ENCODE measurements around the gene HNRNPUL1.

HNRNPUL1 gene

GRCh38 chr19:41309180-41310032 lies 45.2 kb downstream of the HNRNPUL1 start:
- no peak for DNase-seq

- DNase-seq = peak; percentile 82
These were observed 46.1 kb downstream of the HNRNPUL1 start, which contains the start of gene CCDC97 for GRCh38 chr19:41310033-41310831. Gene CCDC97 (plus strand): TSS chr19:41310172. CDS start chr19:41310311, 139 bp downstream.

DNA sequence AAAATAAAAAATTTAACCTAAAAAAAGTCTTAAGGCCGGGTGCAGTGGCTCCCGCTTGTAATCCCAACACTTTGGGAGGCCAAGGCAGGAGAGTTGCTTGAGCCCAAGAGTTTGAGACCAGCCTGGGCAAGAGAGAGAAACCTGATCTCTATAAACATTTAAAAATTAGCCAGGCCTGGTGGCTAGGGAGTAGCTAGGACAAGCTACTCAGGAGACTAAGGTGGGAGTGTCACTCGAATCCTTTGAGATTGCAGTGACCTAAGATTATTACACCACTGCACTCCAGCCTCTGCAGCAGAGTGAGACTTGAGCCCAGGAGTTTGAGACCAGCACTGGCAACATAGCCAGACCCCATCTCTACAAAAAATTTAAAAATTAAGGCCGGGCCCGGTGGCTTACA lies 46.9 kb downstream of the HNRNPUL1 start:
- no peak for DNase-seq

DNA sequence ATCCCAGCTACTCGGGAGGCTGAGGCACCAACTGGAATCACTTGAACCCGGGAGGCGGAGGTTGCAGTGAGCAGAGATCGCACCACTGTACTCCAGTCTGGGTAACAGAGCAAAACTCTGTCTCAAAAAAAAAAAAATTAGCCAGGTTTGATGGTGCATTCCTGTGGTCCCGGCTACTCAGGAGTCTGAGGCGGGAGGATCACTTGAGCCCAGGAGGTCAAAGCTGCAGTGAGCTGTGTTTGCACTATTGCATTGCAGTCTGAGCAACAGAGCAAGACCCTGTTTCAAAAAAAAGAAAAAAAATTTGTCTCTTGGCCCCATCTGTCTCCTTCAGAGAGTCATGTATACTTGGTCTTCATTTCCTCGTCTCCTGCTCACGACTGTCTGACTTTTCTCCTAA lies 47.4 kb downstream of the HNRNPUL1 start:
- DNase-seq = no peak

DNA sequence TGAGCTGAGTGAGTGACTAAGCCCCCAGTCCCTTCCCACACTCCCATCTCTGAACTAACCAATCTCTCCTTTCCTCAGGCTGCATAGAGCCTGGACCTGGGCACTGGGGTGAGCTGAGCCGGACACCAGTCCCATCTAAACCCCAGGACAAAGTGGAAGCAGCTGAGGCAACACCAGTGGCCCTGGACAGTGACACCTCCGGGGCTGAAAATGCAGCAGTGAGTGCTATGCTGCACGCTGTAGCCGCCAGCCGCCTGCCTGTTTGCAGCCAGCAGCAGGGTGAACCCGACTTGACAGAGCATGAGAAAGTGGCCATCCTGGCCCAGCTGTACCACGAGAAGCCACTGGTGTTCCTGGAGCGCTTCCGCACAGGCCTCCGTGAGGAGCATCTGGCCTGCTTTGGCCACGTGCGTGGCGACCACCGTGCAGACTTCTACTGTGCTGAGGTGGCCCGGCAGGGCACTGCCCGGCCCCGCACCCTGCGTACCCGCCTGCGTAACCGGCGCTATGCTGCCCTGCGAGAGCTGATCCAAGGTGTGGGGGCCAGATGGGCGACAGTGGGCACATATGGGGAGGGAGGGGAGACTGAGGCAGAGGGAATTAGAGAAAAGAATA lies 52.2 kb downstream of the HNRNPUL1 start:
- no peak for DNase-seq

DNA sequence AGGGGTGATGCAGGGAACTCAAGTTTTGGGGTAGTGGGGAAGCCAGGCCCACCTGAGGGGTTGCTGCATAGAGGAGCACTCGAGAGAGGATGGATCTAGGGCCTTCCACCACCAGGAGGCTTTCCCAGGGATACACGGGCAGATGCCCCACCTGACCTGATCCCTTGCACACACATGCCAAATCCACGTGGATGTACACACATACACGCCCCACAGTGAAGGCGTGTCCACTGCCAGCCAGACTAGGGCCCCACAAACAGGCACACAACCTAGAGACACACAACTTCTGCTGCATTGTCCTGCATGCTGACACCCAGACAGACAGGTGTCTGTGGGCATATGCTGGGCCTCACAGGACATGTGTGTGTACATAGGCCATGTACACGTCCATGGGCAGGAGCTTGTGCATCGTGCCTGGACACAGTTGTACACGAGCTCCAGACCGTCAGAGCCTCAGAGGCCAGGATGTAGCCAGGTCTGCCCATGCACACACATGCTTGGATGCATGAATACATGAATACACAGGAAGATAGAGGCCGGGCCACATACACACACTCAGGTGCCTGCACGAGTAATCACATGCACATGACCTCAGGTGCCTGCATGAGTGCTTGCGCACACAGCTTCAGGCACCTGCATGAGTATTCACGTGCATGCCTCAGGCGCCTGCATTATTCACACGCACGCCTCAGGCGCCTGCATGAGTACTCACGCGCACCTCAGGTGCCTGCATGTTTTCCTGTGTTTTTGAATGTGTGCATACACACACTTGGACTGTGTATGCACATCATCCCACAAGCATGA lies 54.7 kb downstream of the HNRNPUL1 start:
- DNase-seq = no peak

- no peak for DNase-seq
These were observed 55.5 kb downstream of the HNRNPUL1 start for GRCh38 chr19:41319500-41320184.

DNA sequence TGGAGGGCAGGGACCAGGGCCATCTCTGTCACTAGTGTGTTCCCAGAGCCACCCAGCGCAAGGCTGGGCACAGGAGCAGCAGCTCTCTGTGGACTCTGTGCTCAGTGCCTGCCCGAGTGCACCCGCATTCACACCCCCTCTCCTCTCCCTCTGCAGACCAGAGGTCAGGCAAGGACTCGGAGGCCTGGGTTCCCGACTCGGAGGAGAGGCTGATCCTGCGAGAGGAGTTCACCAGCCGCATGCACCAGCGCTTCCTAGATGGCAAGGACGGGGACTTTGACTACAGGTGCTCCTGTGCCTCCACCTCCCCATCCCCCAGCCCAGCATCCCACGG lies 56.0 kb downstream of the HNRNPUL1 start:
- DNase-seq = no peak

DNA sequence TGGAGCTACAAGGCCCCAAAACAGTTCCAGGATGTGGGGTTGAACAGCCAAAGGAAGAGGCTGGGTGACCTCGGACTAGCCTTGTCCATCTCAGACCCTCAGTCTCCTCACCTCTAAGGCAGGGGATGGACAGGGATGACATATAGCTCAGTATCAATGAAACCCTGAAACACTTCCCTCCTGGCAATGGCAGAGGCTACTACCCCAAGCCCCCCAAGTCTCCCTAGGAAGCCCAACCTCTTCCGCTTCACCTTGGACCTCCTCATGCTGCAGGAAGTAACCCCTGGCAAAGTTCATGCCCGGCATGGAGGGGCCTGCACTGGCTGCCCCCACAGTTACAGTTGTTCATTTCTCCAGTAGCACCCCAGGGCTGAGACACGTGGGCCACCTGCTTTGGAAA lies 56.4 kb downstream of the HNRNPUL1 start:
- no peak for DNase-seq

DNA sequence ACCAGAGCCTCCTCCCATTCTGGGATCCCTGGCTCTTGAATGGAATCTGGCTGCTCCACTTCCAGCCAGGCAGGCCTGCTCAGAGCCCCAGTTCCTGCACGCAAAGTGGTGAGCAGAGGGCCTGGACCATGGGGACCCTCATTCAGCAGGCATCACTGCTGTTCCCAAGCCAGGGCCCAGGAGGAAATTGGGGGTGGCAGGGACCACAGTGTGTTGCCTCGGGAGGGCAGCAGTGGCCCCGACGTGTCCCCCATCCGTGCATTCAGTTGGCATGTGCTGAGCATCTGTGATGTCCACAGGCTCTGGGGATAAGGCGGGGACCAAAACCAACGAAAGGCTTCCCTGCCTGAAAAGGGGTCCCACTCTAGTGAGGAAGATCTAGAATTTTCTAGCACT lies 57.0 kb downstream of the HNRNPUL1 start:
- DNase-seq = no peak

DNA sequence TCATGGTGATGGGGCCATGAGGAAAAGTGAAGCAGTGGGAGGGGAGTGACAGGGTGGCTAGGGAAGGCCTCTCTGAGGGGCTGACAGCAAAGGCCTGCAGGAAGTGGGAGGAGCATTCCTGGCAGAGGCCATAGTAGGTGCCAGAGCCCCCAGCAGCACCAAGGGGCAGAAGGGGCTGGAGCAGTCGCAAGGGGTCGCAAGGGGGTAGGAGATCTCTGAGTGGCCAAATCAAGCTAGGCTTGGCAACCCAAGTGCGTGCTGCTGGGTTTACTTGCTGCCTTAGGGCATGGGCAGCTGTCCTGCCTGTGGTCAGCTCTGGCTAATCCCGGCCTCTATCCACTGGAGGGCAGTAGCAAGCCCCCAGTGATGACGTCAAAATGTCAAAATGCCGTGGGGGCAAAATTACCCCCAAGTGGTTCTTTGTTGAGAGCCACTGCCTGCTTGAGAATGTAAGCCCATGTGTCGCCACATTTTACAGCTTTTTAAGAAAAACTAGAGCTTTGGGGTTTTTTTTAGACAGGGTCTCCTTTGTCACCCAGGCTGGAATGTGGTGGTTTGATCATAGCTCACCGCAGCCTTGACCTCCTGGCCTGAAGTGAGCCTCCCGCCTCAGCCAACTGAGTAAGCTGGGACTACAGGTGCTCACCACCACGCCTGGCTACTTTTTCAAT lies 57.6 kb downstream of the HNRNPUL1 start:
- DNase-seq = no peak

DNA sequence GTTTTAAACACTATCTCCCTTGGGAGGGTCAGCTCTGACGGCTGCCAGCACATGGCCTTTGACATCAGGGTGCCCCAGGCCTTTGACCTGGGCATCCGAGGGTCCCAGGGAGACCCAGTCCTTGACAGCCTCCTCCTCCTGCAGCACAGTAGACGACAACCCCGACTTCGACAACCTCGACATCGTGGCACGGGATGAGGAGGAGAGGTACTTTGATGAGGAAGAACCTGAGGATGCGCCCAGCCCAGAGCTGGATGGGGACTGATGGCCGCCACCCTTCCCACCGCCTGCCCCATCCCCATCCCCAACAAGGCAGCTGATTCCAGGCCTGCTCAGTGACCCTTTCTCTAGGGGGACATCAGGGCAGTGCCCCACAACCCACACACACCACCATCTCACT lies 58.3 kb downstream of the HNRNPUL1 start:
- no peak for DNase-seq

DNA sequence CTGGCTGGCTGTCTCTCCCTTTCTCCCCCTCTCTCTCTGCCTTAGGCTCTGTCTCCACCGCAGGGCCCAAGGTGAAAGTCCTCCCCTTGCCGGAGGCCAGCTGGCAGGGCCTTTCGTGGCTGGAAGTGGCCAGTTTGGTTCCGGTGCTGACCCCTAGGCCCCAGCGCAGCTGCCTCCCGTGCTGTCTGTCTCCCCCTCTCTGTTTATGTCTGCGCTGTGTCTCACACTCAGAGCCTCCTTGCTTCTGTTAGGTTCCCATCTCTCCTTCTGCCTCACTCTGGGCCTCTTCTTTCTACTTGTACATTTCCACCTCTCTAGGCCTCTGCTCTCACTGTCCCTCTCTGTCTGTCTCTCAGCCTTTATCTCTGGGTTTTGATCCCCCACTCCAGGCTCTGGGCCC lies 58.9 kb downstream of the HNRNPUL1 start:
- no peak for DNase-seq

GRCh38 chr19:41323430-41324125 lies 59.4 kb downstream of the HNRNPUL1 start:
- no peak for DNase-seq

DNA sequence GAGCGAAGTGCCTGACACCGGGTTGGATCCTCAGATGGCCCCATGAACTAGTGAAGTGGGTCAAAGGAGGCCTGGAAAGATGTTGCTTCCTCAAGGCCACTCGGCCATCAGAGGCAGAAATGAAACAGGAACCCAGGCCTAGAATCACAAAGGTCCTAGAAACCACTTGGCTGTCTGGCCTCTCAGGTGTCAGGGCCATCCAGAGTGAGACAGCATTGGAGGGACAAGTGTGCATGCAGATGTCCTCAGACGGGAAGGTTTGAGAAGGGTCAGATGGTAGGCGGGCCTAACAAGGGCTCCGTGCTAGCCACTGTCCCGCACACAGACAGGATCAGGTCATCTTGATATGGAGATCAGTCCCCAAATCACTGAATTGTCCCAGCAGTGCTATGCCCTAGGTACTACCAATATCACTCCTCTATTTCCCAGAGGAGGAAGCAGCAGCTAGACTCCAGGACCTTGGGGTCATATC lies 60.1 kb downstream of the HNRNPUL1 start:
- DNase-seq = no peak

GRCh38 chr19:41324921-41325639 lies 60.9 kb downstream of the HNRNPUL1 start:
- DNase-seq = no peak

DNA sequence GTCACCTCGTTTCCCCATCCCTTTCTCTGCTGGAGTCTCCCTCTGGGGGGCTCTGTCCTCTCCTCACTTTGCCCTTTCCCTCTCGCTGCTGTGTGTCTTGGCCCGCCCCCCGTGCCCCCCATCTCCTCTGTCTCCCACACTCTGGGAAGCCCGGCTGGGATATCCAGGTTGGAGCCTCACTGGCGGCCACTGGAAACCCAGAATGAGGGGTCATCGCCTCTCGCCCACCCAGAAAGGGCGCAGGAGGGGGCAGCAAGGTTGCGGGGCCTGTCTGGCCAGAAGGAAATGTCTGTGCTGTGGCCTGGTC lies 61.4 kb downstream of the HNRNPUL1 start:
- no peak for DNase-seq

GRCh38 chr19:41325947-41326706 lies 62.0 kb downstream of the HNRNPUL1 start:
- DNase-seq = no peak

DNA sequence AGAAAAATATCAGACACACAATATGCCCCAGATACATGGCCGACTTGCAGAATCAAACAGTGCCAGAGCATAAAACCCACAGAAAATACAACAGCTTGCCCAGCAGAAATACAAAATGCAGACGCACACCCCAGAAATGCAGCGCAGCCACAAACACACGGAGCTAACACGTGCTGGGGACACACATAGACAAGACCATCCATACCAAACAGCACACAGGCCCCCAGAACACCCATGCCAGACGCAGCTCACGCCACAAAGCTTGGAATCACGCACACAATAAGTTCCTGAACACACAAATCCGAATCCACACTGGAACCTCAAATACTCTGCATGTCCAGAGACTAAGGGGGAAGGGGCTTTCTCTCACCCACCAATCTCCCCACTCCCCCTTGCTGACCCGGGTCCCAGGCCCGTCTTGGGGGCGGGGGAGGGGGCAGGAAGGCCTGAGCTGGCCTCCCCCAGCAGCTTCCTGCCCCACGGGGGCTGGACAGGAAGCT lies 63.0 kb downstream of the HNRNPUL1 start:
- no peak for DNase-seq

Data from NCI-H1436 (cell line).